ENCODE data around the gene BCR. TPM values are rescaled to one million over a fixed set of nuclear protein-coding genes. Genes with fewer than 3 reads are reported as not detected.
A peak's percentile ranks its signal among the peaks of the same experiment; 100 is the strongest.

BCR gene
- total RNA-seq, 2 experiments from 2014 or later = 30.4 to 32.0 TPM

DNA sequence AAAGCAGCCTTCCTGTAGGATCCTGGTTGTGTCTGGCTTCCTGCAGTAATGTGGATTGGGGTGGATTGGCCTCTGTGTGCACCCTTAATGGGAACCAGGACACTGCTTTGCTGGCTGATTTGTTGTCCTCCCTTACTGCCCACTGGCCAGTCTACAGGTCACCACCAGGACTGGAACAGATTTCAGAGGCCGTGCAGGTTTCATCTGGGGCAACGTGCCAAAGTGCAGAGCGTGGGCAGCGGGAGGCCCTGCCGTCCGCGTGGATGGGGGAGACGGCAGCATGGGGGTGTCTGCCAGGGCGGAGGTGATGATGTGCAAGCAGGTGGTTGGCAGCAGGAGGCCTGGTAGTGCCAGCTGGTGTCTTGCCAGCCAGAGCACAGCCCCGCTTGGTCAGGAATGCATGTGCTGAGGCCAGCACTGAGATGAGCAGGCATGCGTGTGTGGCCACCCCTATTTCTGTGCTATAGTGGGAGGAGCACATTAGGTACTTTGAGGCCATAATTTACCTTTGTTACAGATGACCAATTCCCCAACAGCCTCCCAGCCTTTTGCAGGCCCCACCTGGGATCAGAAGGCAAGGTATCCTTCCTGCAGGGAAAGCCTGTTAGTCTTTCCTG lies 24.3 kb downstream of the BCR start:
- ATAC-seq (no peak), DNase-seq (no peak)
- Mint-ChIP-seq H3K27ac (no peak overlapping the region), H3K4me3 (no peak overlapping the region), H3K27me3 (no peaks in the 10 kb centered on the region), H3K4me1 (ENCODE audit: low read depth) (peaks cover 20% of the 10 kb centered on the region), H3K9me3 (no peaks in the 10 kb centered on the region), H3K36me3 (ENCODE audit: low read depth) (peaks cover 7% of the 10 kb centered on the region)
- intact Hi-C loops (cut with micrococcal nuclease) = no loop called here
- ChIA-PET POLR2A (interaction anchor here (1.0 kb wide), 1 partner anchor 12 kb away, joined by 3 read pairs; no protein-coding TSS in a partner anchor), CTCF (interaction anchor here (2.0 kb wide), 1 partner anchor 77 kb away, joined by 5 read pairs; no protein-coding TSS in a partner anchor)
- TF ChIP-seq, protein P1, sequence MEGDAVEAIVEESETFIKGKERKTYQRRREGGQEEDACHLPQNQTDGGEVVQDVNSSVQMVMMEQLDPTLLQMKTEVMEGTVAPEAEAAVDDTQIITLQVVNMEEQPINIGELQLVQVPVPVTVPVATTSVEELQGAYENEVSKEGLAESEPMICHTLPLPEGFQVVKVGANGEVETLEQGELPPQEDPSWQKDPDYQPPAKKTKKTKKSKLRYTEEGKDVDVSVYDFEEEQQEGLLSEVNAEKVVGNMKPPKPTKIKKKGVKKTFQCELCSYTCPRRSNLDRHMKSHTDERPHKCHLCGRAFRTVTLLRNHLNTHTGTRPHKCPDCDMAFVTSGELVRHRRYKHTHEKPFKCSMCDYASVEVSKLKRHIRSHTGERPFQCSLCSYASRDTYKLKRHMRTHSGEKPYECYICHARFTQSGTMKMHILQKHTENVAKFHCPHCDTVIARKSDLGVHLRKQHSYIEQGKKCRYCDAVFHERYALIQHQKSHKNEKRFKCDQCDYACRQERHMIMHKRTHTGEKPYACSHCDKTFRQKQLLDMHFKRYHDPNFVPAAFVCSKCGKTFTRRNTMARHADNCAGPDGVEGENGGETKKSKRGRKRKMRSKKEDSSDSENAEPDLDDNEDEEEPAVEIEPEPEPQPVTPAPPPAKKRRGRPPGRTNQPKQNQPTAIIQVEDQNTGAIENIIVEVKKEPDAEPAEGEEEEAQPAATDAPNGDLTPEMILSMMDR (IDR thresholded peaks at IDR 0.05) = no peak

DNA sequence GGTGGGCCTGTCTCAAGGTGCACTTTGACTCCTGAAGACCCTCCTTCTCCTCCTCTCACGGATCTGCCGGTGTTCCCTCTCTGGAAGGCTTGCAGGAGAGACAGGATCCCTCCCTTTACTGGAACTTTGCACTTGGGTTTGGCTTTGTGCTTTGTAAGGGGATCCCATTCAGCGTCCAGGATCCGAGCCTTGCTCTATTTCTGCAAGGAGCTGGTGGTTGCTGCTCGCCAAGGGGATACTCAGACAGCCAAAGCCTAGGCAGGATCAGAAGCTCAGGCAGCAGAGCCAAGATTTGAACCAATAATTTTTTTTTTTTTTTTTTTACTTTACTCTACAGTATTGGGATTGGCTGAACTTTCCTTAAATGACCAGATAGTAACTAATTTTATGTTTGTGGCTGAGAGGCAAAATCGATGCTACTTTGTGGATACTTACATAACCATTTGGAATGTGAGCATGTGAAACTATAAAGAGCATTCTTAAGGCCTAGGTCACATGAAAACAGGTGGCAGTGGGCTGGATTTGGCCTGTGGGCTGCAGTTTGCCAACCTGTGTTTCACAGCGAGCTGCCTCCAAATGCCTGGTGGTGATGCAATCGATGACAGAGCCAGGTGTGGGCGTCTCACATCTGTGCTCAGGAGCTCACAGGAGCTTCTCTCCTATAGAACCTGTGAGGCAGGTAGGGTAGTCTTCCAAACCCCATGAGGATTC lies 25.2 kb downstream of the BCR start:
- intact Hi-C loops (cut with micrococcal nuclease) = no loop called here
- Mint-ChIP-seq H3K4me3 (no peak overlapping the region), H3K27me3 (no peaks in the 10 kb centered on the region), H3K4me1 (ENCODE audit: low read depth) (peaks cover 19% of the 10 kb centered on the region), H3K9me3 (no peaks in the 10 kb centered on the region), H3K36me3 (ENCODE audit: low read depth) (peaks cover 7% of the 10 kb centered on the region), H3K27ac (no peak overlapping the region)
- TF ChIP-seq, protein P1 (IDR thresholded peaks at IDR 0.05) = no peak
- DNase-seq (peak; percentile 40), ATAC-seq (no peak)
- CTCF ChIA-PET = interaction anchor here (0.6 to 1.6 kb wide), 2 partner anchors 14 to 50 kb away, joined by 3 to 4 read pairs; no protein-coding TSS in a partner anchor
- POLR2A ChIA-PET = interaction anchor here (0.9 to 1.8 kb wide), 3 partner anchors 8 to 13 kb away, joined by 3 to 5 read pairs (median 4); no protein-coding TSS in a partner anchor

DNA sequence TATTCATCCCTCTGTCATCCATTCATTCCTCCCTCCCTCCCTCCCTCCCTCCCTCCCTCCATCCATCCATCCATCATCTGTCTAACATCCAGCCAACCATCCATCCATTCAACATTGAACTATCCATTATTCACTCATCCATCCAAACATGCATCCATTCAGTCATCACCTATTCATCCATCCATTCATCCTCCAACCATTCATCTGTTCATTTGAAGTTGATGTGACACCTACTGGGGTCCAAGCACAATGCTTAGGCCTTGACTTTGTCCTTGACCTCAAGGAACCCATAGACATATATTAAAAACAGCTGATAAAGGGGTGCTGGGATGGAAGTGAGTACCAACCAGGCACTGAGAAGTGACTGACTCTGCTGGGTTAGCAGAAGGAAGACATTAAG lies 26.6 kb downstream of the BCR start:
- intact Hi-C loops (cut with micrococcal nuclease) = no loop called here
- DNase-seq = no peak
- peaks cover 18% of the 10 kb centered on the region for H3K4me1 Mint-ChIP-seq (ENCODE audit: low read depth)
- CTCF ChIA-PET = interaction anchor here (1.0 to 1.6 kb wide), 3 partner anchors 12 to 75 kb away, joined by 3 to 5 read pairs (median 4); no protein-coding TSS in a partner anchor
- peaks cover 7% of the 10 kb centered on the region for H3K36me3 Mint-ChIP-seq (ENCODE audit: low read depth)
- POLR2A ChIA-PET = interaction anchor here (1.8 kb wide), 1 partner anchor 10 kb away, joined by 5 read pairs; no protein-coding TSS in a partner anchor
- H3K9me3 Mint-ChIP-seq = no peaks in the 10 kb centered on the region
- H3K27ac Mint-ChIP-seq = no peak overlapping the region
- H3K27me3 Mint-ChIP-seq = no peaks in the 10 kb centered on the region
- no peak for ATAC-seq
- no peak overlapping the region for H3K4me3 Mint-ChIP-seq
- TF ChIP-seq, protein P1 (IDR thresholded peaks at IDR 0.05) = no peak

DNA sequence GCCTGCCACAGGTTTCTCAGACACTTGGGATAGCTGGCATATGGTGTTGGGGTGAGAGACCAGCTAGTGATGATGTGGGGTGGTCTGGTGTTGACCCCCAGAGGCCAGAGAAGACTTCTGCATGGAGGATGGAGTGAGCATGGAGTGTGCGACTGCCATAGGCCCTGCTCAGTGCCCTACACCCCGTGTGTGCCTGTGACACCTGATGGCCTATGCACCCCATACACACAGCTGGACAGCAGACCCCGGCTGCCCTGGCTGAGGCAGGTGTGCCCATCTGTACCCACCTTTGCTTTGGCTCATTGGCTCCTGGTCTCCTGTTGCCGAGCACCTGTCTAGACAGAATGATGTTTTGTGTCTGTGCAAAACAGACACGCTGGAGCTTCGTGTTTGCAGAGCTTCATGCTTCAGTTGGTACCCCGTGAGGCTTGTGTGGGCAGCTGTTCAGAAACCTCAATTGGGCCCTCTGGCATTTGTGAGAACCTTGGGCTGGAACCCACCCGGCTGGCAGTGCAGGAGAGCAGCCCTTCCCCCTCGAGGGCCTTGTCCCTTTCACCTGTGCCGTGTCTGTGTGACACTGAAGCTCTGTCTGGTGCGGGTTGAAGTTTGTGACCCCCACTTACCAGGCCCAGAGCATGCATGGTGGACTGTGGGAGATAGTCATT lies 27.6 kb downstream of the BCR start:
- H3K27me3 Mint-ChIP-seq = no peaks in the 10 kb centered on the region
- H3K9me3 Mint-ChIP-seq = no peaks in the 10 kb centered on the region
- H3K36me3 Mint-ChIP-seq (ENCODE audit: low read depth) = peaks cover 7% of the 10 kb centered on the region
- DNase-seq (no peak), ATAC-seq (no peak)
- no peak overlapping the region for H3K4me3 Mint-ChIP-seq
- no peak overlapping the region for H3K27ac Mint-ChIP-seq
- intact Hi-C loops (cut with micrococcal nuclease) = no loop called here
- ChIA-PET POLR2A (no interaction called here), CTCF (interaction anchor here (1.0 to 1.6 kb wide), 3 partner anchors 11 to 74 kb away, joined by 3 to 5 read pairs (median 4); no protein-coding TSS in a partner anchor)
- peaks cover 16% of the 10 kb centered on the region for H3K4me1 Mint-ChIP-seq (ENCODE audit: low read depth)
- TF ChIP-seq, protein P1 (IDR thresholded peaks at IDR 0.05) = no peak

All from activated CD8-positive, alpha-beta T cell treated with anti-CD3 and anti-CD28 coated beads for 36 hours (primary cell).